Neuronal stem cell (in vitro differentiated cells): ENCODE measurements around the gene CARD14.

Experiments
- DNase-seq: peaks from one replicate; pipeline ENCODE4 v3.0.0-alpha.2; 2013; ENCODE audit warnings: low spot score
- H2AFZ ChIP-seq: one replicate; pipeline ENCODE4 v1.6.1; 2013; ENCODE audit warnings: mild to moderate bottlenecking, low read length, inconsistent platforms
- H2AK5ac ChIP-seq: 2 replicates; pipeline ENCODE4 v1.6.1; 2013; ENCODE audit warnings: low read depth, mild to moderate bottlenecking, inconsistent platforms, low read length, moderate library complexity, mixed read lengths
- H2BK120ac ChIP-seq: 2 replicates; pipeline ENCODE4 v1.6.1; 2013; ENCODE audit warnings: low read depth, mild to moderate bottlenecking, inconsistent platforms, low read length, moderate library complexity, mixed read lengths
- H2BK12ac ChIP-seq: one replicate; pipeline ENCODE4 v1.6.1; 2013; ENCODE audit warnings: low read length, inconsistent platforms
- H2BK15ac ChIP-seq: 2 replicates; pipeline ENCODE4 v1.6.1; 2013; ENCODE audit warnings: mild to moderate bottlenecking, low read length, inconsistent platforms, mixed read lengths
- H2BK5ac ChIP-seq: one replicate; pipeline ENCODE4 v1.6.1; 2013; ENCODE audit warnings: inconsistent platforms, mild to moderate bottlenecking, low read length, moderate library complexity
- H3K14ac ChIP-seq: one replicate; pipeline ENCODE4 v1.6.1; 2013; ENCODE audit warnings: low read length, inconsistent platforms
- H3K18ac ChIP-seq: 2 replicates; pipeline ENCODE4 v1.6.1; 2013; ENCODE audit warnings: low read length, inconsistent platforms
- H3K23ac ChIP-seq: 2 replicates; pipeline ENCODE4 v1.6.1; 2013; ENCODE audit warnings: low read depth, mild to moderate bottlenecking, mixed read lengths, low read length, inconsistent platforms; ENCODE audit not compliant: poor library complexity
- H3K27ac ChIP-seq: replicated peaks from 3 replicates; pipeline ENCODE4 v1.5.1; 2013; ENCODE audit warnings: low read length, inconsistent platforms
- H3K27me3 ChIP-seq, 3 experiments: 2 replicates each; pipeline ENCODE4 v1.6.1; 2013; ENCODE audit warnings: low read length in 3 of 3, mild to moderate bottlenecking in 2 of 3, inconsistent platforms in 1 of 3, low read depth in 1 of 3, mixed read lengths in 1 of 3, moderate library complexity in 1 of 3; ENCODE audit not compliant: control insufficient read depth in 3 of 3, insufficient read depth in 3 of 3
- H3K36me3 ChIP-seq, 2 donors: replicated peaks in 1 of 2; 2 replicates each; pipeline ENCODE4 v1.6.1; 2013; ENCODE audit warnings: low read length in 2 of 2; ENCODE audit not compliant: control insufficient read depth in 2 of 2, insufficient read depth in 2 of 2
- H3K4ac ChIP-seq: 2 replicates; pipeline ENCODE4 v1.6.1; 2013; ENCODE audit warnings: inconsistent platforms, mild to moderate bottlenecking, low read length, moderate library complexity
- H3K4me1 ChIP-seq, 2 donors: 1 replicate in 1 of 2; 2 replicates in 1 of 2; pipeline ENCODE4 v1.6.1; 2013; ENCODE audit warnings: low read length in 2 of 2, low read depth in 1 of 2; ENCODE audit not compliant: control insufficient read depth in 2 of 2, insufficient read depth in 1 of 2
- H3K4me2 ChIP-seq: one replicate; pipeline ENCODE4 v1.6.1; 2013; ENCODE audit warnings: mild to moderate bottlenecking, low read length, inconsistent platforms; ENCODE audit not compliant: insufficient read depth, poor library complexity, severe bottlenecking
- H3K4me3 ChIP-seq, 2 donors: 2 replicates each; pipeline ENCODE4 v1.5.1; 2013; ENCODE audit warnings: low read length in 2 of 2, mild to moderate bottlenecking in 2 of 2, inconsistent platforms in 1 of 2, moderate library complexity in 1 of 2
- H3K79me1 ChIP-seq: one replicate; pipeline ENCODE4 v1.6.1; 2013; ENCODE audit warnings: low read depth, mild to moderate bottlenecking, inconsistent platforms, low read length, moderate library complexity
- H3K9ac ChIP-seq: one replicate; pipeline ENCODE4 v1.6.1; 2013; ENCODE audit warnings: mild to moderate bottlenecking, low read depth, low read length, inconsistent platforms; ENCODE audit not compliant: poor library complexity
- H3K9me3 ChIP-seq, 2 donors: replicated peaks in 1 of 2; 2 replicates each; pipeline versions ENCODE3 to v1.6.1; 2013; ENCODE audit warnings: low read length in 2 of 2, mild to moderate bottlenecking in 2 of 2, inconsistent platforms in 1 of 2, low read depth in 1 of 2, mixed read lengths in 1 of 2, moderate library complexity in 1 of 2; ENCODE audit not compliant: control insufficient read depth in 2 of 2, insufficient read depth in 1 of 2
- H4K8ac ChIP-seq: one replicate; pipeline ENCODE4 v1.6.1; 2013; ENCODE audit warnings: low read depth, mild to moderate bottlenecking, inconsistent platforms, low read length, moderate library complexity
- H4K91ac ChIP-seq: one replicate; pipeline ENCODE4 v1.6.1; 2013; ENCODE audit warnings: low read length, low read depth, mild to moderate bottlenecking, inconsistent platforms; ENCODE audit not compliant: poor library complexity
- WGBS, 2 donors: extraction: QIAGEN DNeasy Blood & Tissue Kit; methylation state at CpG; one replicate each; pipeline ENCODE4 v1.1.7; 2013; ENCODE audit warnings: missing lambda C conversion rate in 2 of 2, mixed read lengths in 1 of 2; ENCODE audit not compliant: insufficient read length in 2 of 2, insufficient replicate concordance in 1 of 2; ENCODE audit errors: extremely low coverage in 2 of 2; 5-methylcytosine and 5-hydroxymethylcytosine counted together

Gene CARD14

GRCh38 chr17:80252871-80253270 is 83.0 kb downstream of the CARD14 start:
- Histone ChIP-seq H3K36me3 (peaks cover 5 to 10% of the 10 kb centered on the region in 2 donors), H3K9me3 (no peaks in the 10 kb centered on the region), H4K8ac (no peak overlapping the region), H3K9ac (no peak overlapping the region), H3K27ac (no peak overlapping the region), H3K27me3 (no peaks in the 10 kb centered on the region), H2AK5ac (no peak overlapping the region), H2AFZ (no peak overlapping the region), H2BK5ac (no peak overlapping the region), H4K91ac (no peak overlapping the region), H3K4me2 (no peak overlapping the region), H3K4me1 (peaks cover 0 to 4% of the 10 kb centered on the region in 2 donors), H3K14ac (no peak overlapping the region), H2BK12ac (no peak overlapping the region), H2BK15ac (no peak overlapping the region), H3K4ac (no peak overlapping the region), H3K79me1 (no peaks in the 10 kb centered on the region), H3K4me3 (peak overlapping the region in 1 of 2 donors; percentile 26), H3K23ac (no peak overlapping the region), H2BK120ac (no peak overlapping the region), H3K18ac (no peak overlapping the region)
- DNase-seq: no peak
- no CpG with 5 or more reads among the region's 13 CpGs for WGBS, 2 donors

DNA sequence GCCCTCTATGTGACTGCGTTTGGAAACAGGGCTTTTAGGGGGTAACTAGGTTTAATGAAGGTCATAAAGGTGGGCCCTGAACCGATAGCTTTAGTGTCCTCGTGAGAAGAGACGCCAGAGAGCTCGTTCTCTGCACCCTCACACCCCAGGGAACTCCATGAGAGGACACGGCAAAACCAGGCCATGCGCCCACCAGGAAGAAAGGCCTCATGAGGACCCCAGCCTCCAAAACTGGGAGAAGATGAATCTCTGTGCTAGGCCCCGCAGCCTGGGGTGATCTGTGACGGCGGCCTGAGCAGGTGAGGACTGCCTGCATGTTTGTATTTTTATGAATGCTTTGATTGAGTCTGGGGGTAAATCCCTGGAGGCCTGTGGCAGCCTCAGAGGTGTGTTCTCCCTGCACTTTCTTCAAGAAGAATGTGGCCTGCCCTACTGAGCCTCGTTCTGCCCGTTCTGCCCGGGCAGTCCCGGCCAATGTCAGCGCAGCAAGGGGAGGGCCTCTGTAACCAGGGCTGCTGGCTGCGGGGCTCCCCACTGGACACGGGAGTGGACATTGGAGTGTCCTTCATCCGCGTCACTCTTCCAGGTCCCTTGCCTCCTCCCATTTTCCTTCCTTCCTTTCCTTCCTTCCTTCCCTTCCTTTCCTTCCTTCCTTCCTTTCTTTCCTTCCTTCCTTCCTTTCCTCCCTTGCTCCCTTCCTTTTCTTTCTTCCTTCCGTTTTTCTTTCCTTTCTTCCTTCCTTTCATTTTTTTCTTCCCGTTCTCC is 84.0 kb downstream of the CARD14 start:
- Histone ChIP-seq H3K4me1 (peaks cover 0 to 4% of the 10 kb centered on the region in 2 donors), H3K14ac (no peak overlapping the region), H2AFZ (no peak overlapping the region), H3K18ac (no peak overlapping the region), H3K79me1 (no peaks in the 10 kb centered on the region), H2BK12ac (peak overlapping the region; percentile 16), H2BK5ac (no peak overlapping the region), H2BK120ac (no peak overlapping the region), H4K91ac (no peak overlapping the region), H3K9me3 (no peaks in the 10 kb centered on the region), H3K4me2 (no peak overlapping the region), H3K27ac (no peak overlapping the region), H3K27me3 (no peaks in the 10 kb centered on the region), H4K8ac (no peak overlapping the region), H3K4me3 (no peak overlapping the region), H2BK15ac (no peak overlapping the region), H2AK5ac (no peak overlapping the region), H3K23ac (no peak overlapping the region), H3K36me3 (peaks cover 5 to 10% of the 10 kb centered on the region in 2 donors), H3K4ac (no peak overlapping the region), H3K9ac (no peak overlapping the region)
- DNase-seq: no peak
- no CpG with 5 or more reads among the region's 21 CpGs for WGBS, 2 donors

GRCh38 chr17:80254396-80255251 is 84.8 kb downstream of the CARD14 start:
- no peak overlapping the region for H2BK15ac ChIP-seq
- H3K9ac ChIP-seq: no peak overlapping the region
- no peak overlapping the region for H3K23ac ChIP-seq
- H3K14ac ChIP-seq: no peak overlapping the region
- H2BK5ac ChIP-seq: no peak overlapping the region
- no peak overlapping the region for H2BK12ac ChIP-seq
- H2AK5ac ChIP-seq: no peak overlapping the region
- no peak overlapping the region for H4K91ac ChIP-seq
- H3K9me3 ChIP-seq: no peaks in the 10 kb centered on the region
- no CpG with 5 or more reads among the region's 13 CpGs for WGBS, 2 donors
- no peaks in the 10 kb centered on the region for H3K27me3 ChIP-seq
- no peak for DNase-seq
- peaks cover 3 to 10% of the 10 kb centered on the region in 2 donors for H3K36me3 ChIP-seq
- H3K79me1 ChIP-seq: no peaks in the 10 kb centered on the region
- no peak overlapping the region for H2BK120ac ChIP-seq
- no peak overlapping the region for H3K18ac ChIP-seq
- no peak overlapping the region for H2AFZ ChIP-seq
- no peak overlapping the region for H3K27ac ChIP-seq
- no peak overlapping the region for H3K4me2 ChIP-seq
- H3K4me1 ChIP-seq: peaks cover under 1 to 4% of the 10 kb centered on the region in 2 donors
- no peak overlapping the region for H3K4ac ChIP-seq
- H3K4me3 ChIP-seq: no peak overlapping the region
- no peak overlapping the region for H4K8ac ChIP-seq

DNA sequence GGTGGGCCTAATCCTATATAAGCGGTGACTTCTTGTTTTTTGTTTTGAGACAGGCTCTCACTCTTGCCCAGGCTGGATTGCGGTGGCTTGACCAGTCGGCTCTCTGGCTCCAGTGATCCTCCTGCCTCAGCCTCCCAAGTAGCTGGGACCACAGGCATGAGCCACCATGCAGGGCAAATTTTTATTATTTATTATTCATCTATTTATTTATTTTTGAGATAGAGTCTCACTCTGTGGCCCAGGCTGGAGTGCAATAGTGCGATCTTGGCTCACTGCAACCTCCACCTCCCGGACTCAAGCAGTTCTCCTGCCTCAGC is 86.2 kb downstream of the CARD14 start:
- Histone ChIP-seq H3K79me1 (no peaks in the 10 kb centered on the region), H3K36me3 (peaks cover 0 to 10% of the 10 kb centered on the region in 2 donors), H3K4me2 (no peak overlapping the region), H3K9me3 (no peaks in the 10 kb centered on the region), H4K91ac (no peak overlapping the region), H3K4me1 (peaks cover 2 to 8% of the 10 kb centered on the region in 2 donors), H2AK5ac (no peak overlapping the region), H3K14ac (no peak overlapping the region), H2BK15ac (no peak overlapping the region), H3K27me3 (no peaks in the 10 kb centered on the region), H2BK12ac (no peak overlapping the region), H3K9ac (no peak overlapping the region), H2BK120ac (no peak overlapping the region), H4K8ac (no peak overlapping the region), H3K18ac (no peak overlapping the region), H3K27ac (no peak overlapping the region), H2BK5ac (no peak overlapping the region), H3K4me3 (no peak overlapping the region), H2AFZ (no peak overlapping the region), H3K23ac (no peak overlapping the region), H3K4ac (no peak overlapping the region)
- DNase-seq: no peak
- WGBS, 2 donors: no CpG with 5 or more reads among the region's 5 CpGs
